ENCODE measurements around the gene OR10Z1.

Gene OR10Z1, protein sequence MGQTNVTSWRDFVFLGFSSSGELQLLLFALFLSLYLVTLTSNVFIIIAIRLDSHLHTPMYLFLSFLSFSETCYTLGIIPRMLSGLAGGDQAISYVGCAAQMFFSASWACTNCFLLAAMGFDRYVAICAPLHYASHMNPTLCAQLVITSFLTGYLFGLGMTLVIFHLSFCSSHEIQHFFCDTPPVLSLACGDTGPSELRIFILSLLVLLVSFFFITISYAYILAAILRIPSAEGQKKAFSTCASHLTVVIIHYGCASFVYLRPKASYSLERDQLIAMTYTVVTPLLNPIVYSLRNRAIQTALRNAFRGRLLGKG

DNA sequence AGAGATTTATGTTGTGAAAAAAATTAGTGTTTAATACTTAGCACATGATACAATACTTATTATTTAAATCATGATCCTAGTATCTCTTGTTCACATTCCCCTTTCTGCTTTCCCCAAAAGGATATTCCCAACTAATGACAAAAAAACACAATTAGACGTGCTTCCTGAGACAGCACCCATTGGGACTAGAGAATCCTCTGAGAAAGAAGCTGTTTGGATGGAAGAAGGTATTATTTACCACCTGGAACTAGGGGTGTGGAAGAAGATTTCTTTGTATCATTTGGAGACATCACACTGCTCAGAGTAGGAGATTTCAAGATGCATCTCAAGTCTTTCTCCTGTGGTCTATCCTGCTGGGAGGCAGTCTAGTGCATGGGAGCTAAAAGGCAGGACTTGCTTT, at the start of gene OR10Z1:
OR10Z1 (plus strand) TSS at position 301 of the 400 bp plus-strand sequence. CDS start 1,171 bp downstream, outside the sequence.
- no peak for DNase-seq

DNA sequence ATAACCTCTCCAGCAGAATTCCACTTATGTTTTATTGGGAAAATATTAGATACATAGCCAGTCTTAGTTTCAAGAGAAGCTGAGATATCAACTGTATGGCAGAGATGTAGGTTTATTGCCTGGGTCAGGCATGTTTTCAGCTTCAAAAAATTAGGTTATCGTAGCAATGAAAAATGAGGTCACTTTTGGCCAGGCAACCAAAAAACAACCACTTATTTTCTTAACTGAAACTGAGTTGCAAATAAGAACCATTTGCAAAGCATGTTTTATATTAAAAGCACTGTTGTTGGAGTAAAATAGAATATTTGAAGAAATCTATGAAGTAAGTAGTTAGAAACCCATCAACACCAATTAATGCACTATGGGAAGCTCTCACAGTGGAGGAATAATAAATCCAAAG, 45.4 kb upstream of the OR10Z1 start:
- no peak for DNase-seq

DNA sequence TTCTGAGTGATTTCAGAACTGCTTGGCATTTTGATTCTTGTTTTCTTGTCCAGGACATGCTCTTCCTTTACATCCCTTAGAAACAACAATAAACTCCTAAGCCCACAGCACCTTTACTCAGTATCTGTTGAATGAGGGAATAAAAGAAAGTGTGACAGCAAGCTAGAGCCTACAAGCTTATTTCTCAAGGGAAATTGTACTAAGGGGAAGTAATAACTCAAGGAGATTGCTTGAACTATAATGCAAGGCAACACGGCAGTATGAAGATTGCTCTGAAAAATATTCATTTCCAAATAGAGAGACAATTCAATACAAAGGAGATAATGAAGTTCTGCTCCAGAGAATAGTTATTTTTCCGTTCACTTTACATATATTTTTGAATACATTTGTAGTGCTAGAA, 41.2 kb upstream of the OR10Z1 start:
- DNase-seq = no peak

DNA sequence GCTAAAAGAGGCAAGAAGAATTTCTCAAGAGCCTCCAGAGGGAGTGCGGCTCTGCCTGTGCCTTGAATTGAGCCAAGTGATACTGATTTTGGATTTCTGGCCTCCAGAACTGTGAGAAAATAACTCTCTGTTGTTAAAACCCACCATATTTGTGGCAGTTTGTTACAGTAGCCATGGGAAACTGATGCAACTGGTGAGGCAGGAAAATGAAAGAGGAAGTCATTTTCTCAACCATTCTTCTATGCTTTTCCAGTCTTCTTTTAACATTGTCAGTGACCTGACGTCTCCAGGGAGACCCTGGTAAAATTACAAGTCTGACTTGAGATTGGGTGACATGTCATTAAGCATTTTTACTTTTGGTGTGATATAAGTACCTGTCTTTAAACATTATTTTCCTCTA, 40.5 kb upstream of the OR10Z1 start:
- DNase-seq = peak in 1 of 2 donors; percentile 26

DNA sequence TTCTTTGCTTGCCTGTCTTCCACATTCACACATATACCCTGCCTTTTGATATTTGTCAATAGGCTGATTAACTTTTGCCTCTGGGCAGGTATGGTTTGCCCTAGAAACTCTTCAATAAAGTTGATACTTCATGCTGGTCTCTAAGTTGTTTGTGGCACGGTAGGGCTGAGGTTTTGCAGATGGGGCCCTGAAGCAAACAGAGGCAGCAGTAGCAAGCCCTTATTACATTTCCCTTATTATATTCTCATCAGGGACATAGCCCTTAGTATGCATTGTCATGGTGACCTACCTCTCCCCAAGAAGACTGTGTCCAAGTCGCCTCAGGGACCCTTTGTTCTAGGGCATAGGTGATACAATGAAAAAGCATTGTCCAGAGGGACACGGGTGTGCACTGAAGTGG, 34.6 kb upstream of the OR10Z1 start, which contains the start of gene OR6P1:
OR6P1 (minus strand) TSS at position 101 of the 400 bp plus-strand sequence. CDS start 6,976 bp downstream, outside the sequence.
- no peak for DNase-seq

DNA sequence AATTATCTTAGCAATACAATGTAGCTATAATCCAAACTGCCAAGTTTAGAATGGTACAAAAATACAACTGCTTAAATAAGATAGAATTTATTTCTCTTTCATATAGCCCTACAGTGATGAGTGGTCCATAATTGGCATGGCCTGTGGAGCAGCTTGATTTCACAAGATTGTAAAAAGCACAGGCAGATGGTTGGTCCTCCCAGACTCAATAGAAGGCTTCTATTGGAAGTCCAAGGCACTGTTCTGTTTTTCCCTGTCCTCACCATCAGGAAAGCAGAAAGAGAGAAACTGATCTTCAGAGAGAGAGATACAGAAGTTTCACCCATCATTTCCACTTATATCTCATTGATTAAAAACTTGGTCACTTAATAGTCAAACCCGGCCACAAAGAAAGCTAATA, 32.8 kb upstream of the OR10Z1 start:
- no peak for DNase-seq

DNA sequence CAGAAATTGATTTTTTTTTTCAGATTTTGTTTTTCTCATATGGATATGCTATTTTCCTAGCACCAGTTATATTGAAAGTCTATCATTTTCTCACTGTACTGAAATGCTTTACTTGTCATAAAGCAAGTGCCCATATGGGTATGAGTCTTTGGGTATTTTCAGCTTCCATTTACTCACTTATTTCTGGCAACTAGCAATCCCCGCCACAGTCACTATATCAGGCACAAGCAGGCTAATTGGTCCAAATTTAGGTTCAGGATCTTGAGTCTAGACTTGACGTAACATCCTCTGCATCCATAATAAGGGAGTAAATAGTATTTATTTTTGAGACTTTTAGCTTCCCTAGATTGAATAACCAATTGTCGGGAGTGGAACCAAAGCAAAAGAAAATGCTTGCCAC, 27.5 kb upstream of the OR10Z1 start:
- DNase-seq = no peak

DNA sequence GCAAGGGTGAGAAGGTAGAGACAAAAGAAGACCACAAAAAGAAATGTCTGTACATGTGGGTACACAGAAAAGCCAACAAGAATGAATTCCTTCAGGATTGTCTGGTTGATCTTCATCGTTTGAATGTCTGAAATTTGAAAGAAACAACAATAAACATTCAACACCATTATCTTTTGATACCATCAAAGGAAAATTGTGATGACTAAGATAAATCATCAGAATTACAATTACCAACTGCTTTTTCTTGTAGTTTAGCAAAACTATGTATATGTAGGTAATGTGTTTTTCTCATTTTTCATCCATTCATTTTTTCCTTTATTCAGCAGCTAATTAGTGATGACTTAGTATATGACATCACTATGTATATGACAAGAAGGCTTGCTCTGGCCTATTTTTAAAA, 25.3 kb upstream of the OR10Z1 start, which contains the start of gene OR10X1:
OR10X1 (minus strand) TSS at position 167 of the 400 bp plus-strand sequence; CDS start at position 167, 0 bp downstream.
- DNase-seq = no peak

DNA sequence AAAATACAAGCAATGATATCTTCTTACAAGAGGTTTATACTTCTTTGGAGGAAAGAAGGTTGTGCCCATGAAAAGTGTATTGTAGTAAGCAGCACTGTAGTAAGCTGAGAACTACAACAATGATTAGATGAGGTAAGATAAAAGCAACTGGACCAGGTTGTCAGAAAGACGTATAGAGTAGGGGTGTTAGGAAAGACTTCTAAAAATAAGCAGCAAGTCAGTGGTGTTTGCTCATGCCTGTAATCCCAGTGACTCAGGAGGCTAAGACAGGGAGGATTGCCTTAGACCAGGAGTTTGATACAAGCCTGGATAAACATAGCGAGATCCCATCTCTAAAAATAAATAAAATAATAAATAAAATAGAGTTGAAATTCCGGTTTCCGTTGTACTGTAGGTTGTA, 21.1 kb upstream of the OR10Z1 start:
- no peak for DNase-seq

DNA sequence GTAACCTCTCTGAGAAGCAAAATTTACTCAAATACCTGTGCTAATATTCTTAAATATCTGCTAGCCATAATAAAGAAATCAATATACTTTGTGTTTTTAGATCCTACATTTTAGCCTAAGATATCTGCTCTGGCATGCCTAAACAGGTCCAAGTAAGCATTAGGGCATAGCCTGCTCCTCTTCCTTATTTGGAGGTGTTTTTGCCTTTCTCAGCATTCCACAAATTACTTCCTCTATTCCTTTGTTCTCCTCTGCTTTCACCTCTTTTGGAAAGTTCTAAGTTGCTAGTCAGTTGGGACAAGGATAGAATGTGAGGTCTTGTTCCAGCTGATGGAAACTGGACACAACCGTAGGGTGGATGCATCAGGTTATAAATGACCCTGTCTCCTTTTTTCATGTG, 18.1 kb upstream of the OR10Z1 start:
- no peak for DNase-seq

DNA sequence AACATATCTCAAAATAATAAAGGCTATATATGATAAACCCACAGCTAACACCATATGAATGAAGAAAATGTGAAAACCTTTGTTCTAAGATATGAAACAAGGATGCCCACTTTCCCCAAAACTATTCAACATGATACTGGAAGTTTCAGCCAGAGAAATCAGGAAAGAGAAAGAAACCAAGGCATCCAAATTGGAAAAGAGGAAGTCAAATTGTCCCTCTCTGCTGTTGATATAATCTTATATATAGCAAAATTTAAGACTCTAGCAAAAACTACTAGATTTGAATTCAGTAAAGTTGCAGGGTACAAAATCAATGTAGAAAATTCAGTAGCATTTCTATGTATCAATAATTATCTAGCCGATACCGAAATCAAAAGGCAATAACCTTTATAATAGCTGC, 4.3 kb upstream of the OR10Z1 start:
- no peak for DNase-seq

DNA sequence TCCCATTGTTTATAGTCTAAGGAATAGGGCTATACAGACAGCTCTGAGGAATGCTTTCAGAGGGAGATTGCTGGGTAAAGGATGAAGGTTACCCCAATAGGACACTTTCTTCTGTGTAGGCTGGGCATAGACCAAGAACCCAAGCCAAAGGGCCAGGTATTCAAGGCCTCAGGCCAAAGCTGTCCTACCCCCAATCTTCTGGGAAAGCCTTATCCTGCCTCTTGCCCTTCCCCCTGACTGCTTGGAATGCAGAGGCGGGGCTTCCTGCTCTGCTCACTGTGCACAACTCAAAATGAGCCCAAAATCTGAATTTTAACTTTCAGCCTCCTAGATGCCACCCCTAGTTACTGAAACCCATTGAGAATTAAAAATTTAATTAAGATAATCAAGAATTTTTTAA, 2.2 kb downstream of the OR10Z1 start:
- DNase-seq = no peak

DNA sequence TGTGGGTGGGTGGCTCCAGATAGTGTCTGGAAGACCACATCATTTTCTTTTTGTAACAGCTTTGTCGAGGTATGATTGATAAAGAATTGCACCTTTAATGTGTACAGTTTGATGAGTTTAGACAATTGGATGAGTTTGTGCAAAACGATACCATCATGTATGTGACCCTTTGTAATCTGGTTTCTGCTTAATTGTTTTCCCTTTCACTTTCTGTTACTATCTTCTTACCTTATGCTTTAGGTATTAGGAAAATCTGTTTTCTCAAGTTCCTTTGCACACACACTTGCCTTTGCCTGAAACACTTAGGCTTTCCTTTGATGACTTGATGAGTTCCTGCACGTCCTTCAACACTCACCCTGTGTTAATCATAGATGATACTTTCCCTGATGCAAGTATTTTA, 6.8 kb downstream of the OR10Z1 start:
- DNase-seq = no peak

DNA sequence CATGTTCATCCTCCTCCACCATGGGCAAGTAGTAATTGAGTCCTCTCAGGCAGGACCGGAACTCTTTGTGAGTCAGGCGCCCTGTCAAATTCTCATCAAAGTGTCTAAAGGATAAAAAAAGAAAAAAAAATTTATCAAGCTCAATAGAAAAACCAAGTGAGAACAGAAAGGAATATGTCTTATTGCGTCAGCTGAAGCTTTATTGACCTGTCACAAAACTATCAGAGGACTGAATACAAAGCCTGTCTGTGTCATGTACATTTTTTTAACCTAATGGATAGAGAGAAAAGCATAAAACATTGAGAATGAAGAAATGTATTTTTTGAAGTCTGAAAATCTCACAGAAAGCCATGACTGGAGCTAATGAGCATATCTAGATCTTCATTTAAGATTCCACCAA, 8.7 kb downstream of the OR10Z1 start:
- DNase-seq = no peak

DNA sequence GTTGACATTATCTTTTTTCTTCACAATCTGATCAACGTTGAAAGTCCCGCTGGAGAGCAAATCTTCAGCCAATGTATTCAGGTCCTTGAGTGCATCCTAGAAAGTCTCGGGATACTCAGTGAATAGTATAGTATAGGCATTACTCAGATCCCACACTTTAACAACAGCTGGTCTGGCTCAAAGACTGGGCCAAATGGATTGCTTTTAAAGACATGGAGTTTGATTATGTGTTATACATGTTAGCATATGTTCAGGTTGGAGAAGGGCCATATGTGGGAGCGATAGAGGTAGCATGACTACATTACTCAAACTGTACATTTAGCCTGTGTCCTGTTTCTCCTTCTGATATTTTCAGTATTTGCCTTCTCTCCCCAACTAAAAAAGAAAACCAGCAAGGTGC, 33.1 kb downstream of the OR10Z1 start:
- DNase-seq = no peak

DNA sequence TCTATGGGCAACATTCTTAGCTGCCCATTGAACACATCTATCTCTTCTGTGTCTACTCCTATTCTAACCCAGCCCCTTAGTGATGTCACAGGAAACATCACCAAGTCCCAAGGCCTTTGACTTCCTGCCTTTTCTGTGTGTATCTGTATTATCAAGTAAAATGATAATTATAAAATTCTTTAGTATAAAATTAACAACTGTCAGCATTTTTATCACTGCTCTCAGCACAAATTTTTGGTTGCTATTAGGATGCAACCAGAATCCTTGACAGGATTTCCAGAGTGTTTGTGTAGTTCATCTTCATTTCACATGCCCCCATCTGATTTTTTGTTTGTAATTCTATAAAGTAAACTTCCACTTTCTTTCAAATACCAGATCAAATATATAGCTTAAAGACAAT, 33.8 kb downstream of the OR10Z1 start:
- no peak for DNase-seq

DNA sequence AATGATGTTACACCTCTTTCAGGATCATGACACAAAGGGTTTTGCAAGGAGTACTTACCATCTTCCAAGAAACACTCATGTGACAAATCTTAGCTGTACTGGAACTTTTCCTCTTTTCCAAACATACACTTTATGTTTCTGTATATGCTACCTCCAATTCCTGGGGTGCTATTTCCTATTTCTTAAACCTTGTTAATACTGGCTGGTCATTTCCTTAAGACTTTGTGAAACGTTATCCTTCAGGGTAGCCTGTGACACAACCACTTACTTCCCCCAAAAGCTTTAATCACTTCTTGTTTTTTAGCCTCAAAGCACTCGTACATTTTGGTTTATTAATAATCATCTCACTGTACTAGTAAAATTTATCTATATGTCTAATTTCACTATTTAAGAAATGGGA, 39.4 kb downstream of the OR10Z1 start:
- no peak for DNase-seq

DNA sequence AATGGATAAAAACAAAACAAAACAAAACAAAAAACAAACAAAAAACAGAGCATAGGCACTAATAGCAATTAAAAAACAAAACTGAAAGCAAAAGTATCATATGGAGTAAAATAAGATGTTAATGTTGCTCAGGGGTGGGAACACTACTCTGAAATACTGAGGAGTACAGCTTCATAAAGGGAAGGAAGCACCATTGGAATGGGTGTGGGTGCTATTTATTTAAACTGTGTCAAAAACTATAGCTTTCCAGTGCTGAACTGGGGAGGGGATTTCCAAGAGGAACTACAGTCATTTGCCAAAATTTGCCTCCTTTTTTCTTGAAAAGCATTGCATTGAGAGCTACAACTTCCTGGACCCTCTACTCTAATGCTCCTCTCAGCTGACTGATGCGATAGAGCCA, 41.4 kb downstream of the OR10Z1 start:
- DNase-seq = peak in 1 of 2 donors; percentile 37

DNA sequence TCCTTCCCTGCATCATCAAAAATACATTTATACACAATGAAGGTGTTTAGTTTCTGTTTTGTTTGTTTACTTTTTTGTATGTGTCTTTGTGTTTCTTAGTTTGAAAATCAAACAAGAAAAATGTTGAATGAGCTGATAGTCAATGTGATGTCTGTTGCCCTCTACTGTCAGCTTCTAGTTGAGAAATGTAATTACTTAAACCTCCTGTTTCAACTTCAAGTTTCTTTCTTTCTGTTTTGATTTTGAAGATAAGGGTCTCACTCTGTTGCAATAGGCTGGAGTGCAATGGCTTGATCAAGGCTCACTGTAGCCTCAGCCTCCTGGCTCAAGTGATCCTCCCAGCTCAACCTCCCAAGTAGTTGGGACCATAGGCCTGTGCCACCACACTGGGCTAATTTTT, 44.0 kb downstream of the OR10Z1 start:
- peak in 1 of 2 donors; percentile 53 for DNase-seq

DNA sequence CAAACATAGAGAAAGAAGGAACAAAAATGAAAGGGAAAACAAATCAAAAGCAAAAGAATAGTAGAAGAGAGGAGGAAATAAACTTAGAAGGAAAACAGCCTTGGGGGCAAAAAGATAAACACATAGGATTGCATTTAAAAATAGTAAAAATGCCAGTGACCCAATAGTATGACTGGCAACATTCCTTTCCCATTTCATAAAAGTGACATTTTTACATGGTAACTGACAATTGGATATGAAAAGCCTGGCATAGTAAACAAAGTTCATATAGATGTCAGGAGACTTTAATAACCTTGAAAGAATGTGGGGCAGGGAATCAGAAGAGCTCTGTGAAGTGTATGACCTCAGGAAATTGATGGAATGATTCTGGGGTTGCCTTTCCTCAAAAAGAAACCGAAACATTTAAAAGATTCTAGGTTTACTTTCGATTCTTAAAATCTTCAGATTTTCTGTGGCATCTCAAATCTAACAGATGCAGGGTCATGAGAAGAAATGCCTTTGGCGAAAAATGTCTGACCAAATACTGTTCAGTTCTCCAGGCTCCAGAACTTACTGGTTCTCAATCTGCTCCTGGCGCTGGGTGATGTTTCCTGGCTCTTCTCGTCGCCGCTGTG, 47.8 kb downstream of the OR10Z1 start:
- no peak for DNase-seq

DNA sequence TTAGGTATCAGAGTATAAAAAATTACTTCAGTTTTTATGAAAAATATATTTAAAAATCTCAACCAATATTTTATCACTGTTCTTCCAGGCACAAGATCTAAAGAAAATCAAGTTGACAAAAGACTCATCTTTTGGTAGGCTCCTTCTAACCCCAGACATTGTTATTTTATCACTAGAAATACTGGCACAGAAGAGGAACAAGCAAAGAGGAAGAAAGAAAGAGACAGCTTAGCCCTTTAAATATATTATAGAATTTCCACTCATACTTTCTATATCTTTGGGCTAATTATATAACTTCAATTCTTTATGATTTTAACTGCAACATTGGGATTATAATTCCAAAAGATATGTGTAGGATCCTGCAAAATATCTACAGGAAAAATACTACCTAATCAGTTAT, 49.0 kb downstream of the OR10Z1 start:
- peak in 1 of 2 donors; percentile 52 for DNase-seq

DNA sequence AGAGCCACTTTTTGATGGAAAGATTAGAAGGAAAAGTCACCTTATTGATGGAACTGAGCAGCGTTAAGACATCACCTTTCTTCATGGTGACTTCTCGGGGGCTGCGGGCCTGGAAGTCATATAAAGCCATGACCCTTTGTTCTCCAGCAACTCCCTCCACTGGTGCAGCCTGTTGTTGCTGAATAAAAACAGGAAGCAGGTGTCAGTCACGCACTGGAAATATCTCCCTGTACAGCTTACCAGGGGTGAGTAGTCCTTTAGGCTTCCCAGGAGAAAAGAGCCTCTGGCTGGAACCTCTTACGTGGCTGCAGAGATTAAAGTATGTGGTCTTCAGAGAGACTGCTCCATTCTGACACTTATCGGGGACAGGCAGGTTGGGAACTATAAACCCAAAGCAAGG, 49.5 kb downstream of the OR10Z1 start:
- DNase-seq = peak in 1 of 2 donors; percentile 73

Measured in bone marrow (tissue), 2 donors.